Measurements from ENCODE around the gene NREP. TPM values are rescaled to one million over a fixed set of nuclear protein-coding genes. Genes with fewer than 3 reads are reported as not detected.

NREP gene
- total RNA-seq, 1 donor from 2014 or later, result 462 TPM

GRCh38 chr5:111783537-111783936 lies 26.5 kb upstream of the NREP start:
- no peak overlapping the region for H3K4me3 Mint-ChIP-seq
- DNase-seq (ENCODE audit: extremely low spot score, unreplicated experiment), result no peak
- H3K27me3 Mint-ChIP-seq, result no peaks in the 10 kb centered on the region
- H3K9me3 Mint-ChIP-seq, result no peaks in the 10 kb centered on the region
- no peaks in the 10 kb centered on the region for H3K36me3 Mint-ChIP-seq
- H3K4me1 Mint-ChIP-seq (ENCODE audit: unreplicated experiment), result peaks cover 12% of the 10 kb centered on the region
- no peak overlapping the region for H3K27ac Mint-ChIP-seq
- TF ChIP-seq, protein P1, sequence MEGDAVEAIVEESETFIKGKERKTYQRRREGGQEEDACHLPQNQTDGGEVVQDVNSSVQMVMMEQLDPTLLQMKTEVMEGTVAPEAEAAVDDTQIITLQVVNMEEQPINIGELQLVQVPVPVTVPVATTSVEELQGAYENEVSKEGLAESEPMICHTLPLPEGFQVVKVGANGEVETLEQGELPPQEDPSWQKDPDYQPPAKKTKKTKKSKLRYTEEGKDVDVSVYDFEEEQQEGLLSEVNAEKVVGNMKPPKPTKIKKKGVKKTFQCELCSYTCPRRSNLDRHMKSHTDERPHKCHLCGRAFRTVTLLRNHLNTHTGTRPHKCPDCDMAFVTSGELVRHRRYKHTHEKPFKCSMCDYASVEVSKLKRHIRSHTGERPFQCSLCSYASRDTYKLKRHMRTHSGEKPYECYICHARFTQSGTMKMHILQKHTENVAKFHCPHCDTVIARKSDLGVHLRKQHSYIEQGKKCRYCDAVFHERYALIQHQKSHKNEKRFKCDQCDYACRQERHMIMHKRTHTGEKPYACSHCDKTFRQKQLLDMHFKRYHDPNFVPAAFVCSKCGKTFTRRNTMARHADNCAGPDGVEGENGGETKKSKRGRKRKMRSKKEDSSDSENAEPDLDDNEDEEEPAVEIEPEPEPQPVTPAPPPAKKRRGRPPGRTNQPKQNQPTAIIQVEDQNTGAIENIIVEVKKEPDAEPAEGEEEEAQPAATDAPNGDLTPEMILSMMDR (conservative IDR thresholded peaks at IDR 0.05), result no peak

- Mint-ChIP-seq H3K9me3 (no peaks in the 10 kb centered on the region), H3K36me3 (no peaks in the 10 kb centered on the region), H3K27ac (no peak overlapping the region), H3K4me3 (no peak overlapping the region), H3K4me1 (ENCODE audit: unreplicated experiment) (peaks cover 18% of the 10 kb centered on the region), H3K27me3 (no peaks in the 10 kb centered on the region)
- no peak for DNase-seq (ENCODE audit: extremely low spot score, unreplicated experiment)
- TF ChIP-seq, protein P1 (conservative IDR thresholded peaks at IDR 0.05), result no peak
These were observed 25.2 kb upstream of the NREP start for GRCh38 chr5:111782216-111782615.

DNA sequence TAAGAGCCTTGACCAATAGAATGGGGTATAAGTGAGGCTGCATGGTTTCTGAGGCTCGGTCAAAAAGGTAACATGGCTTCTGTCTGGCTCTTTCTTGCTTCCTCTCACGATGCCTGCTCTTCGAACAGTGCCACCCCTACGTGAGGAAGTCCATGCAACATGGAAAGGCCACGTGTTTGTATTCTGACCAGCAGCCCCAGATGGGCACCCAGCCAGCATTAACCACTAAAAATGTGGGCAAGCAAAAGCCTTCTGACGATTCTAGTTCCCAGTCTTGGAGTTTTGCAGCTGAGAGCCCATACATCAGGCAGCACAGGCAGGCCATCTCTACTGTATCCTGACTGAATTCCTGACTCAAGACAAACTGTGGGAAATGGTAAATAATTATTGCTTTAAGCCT lies 24.2 kb upstream of the NREP start:
- TF ChIP-seq, protein P1 (conservative IDR thresholded peaks at IDR 0.05), result no peak

GRCh38 chr5:111779922-111780292 lies 22.9 kb upstream of the NREP start:
- H3K9me3 Mint-ChIP-seq, result no peaks in the 10 kb centered on the region
- no peak overlapping the region for H3K4me3 Mint-ChIP-seq
- no peak for DNase-seq (ENCODE audit: extremely low spot score, unreplicated experiment)
- H3K36me3 Mint-ChIP-seq, result no peaks in the 10 kb centered on the region
- H3K27me3 Mint-ChIP-seq, result no peaks in the 10 kb centered on the region
- TF ChIP-seq, protein P1 (conservative IDR thresholded peaks at IDR 0.05), result no peak
- H3K4me1 Mint-ChIP-seq (ENCODE audit: unreplicated experiment), result peaks cover 32% of the 10 kb centered on the region
- no peak overlapping the region for H3K27ac Mint-ChIP-seq

More for the DNA sequence above, 24.2 kb upstream of the NREP start:
- Mint-ChIP-seq H3K4me1 (ENCODE audit: unreplicated experiment) (peaks cover 25% of the 10 kb centered on the region), H3K9me3 (no peaks in the 10 kb centered on the region), H3K27ac (no peak overlapping the region), H3K27me3 (no peaks in the 10 kb centered on the region), H3K36me3 (no peaks in the 10 kb centered on the region), H3K4me3 (no peak overlapping the region)
- no peak for DNase-seq (ENCODE audit: extremely low spot score, unreplicated experiment)

DNA sequence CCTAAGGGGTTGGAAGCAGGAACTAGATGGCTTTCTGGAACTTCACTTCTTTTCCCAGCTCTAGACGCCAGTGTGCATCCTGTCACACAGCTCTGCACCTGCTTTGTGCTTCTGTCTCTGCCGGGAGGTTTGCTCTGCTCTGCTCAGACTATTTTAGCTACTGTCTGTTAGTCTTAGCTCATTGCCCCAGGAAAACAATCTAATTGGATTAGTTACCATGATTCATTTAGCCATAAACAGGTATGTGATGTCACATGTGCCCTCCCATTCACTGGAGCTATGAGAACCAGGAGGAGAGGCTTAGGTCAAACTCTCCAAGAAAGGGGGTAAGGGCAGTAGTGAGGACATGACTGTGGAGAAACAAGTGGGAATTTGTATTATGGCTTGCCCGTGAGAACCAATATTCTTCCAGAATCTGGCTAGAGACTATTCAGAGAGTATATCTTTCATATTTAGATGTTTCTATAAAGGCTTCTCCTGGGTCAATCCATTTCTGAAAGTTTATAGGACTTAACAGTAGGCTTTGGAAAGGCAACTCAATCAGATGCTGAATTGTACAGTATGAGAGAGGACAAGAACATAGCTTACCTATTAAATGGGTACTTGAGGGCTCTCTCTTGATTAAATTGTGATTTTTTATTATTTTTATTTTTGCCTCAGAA lies 22.4 kb upstream of the NREP start:
- Mint-ChIP-seq H3K4me1 (ENCODE audit: unreplicated experiment) (peaks cover 38% of the 10 kb centered on the region), H3K27ac (no peak overlapping the region), H3K9me3 (no peaks in the 10 kb centered on the region), H3K4me3 (no peak overlapping the region), H3K27me3 (no peaks in the 10 kb centered on the region), H3K36me3 (no peaks in the 10 kb centered on the region)
- no peak for DNase-seq (ENCODE audit: extremely low spot score, unreplicated experiment)
- TF ChIP-seq, protein P1 (conservative IDR thresholded peaks at IDR 0.05), result no peak

Measured in type B pancreatic cell (in vitro differentiated cells).